K562 (cell line): Measurements from ENCODE around the gene KAZN. TPM values are rescaled to one million over a fixed set of nuclear protein-coding genes. Genes with fewer than 3 reads are reported as not detected.
A peak's percentile ranks its signal among the peaks of the same experiment; 100 is the strongest.

Experiments used
- BRD9 ChIP-seq: fragments of 450-650 bp; IDR thresholded peaks from 2 replicates; pipeline ENCODE4 v1.6.1; 2018; ENCODE audit warnings: low read depth; ENCODE audit not compliant: partially characterized antibody
- CC2D1A ChIP-seq: fragments of 450-650 bp; IDR thresholded peaks from 2 replicates; pipeline ENCODE4 v1.6.1; 2017; ENCODE audit warnings: mild to moderate bottlenecking
- CCNT2 ChIP-seq: IDR thresholded peaks from 2 replicates; pipeline ENCODE4 v1.6.1; 2011; ENCODE audit warnings: borderline replicate concordance, low read depth, mild to moderate bottlenecking, moderate library complexity, mixed read lengths, low read length; ENCODE audit not compliant: insufficient read length; ENCODE audit errors: extremely low read depth
- CTBP1 ChIP-seq: fragments of 450-650 bp; IDR thresholded peaks from 2 replicates; pipeline ENCODE4 v1.6.1; 2016; ENCODE audit warnings: borderline replicate concordance
- CTCFL ChIP-seq: IDR thresholded peaks from 2 replicates; pipeline ENCODE4 v1.6.1; 2011; ENCODE audit warnings: borderline replicate concordance, low read depth, mild to moderate bottlenecking, moderate library complexity, low read length; ENCODE audit not compliant: insufficient read depth, poor library complexity, severe bottlenecking
- CUX1 ChIP-seq: fragments of 200-800 bp; sonication (Bioruptor generic); IDR thresholded peaks from 2 replicates; pipeline ENCODE4 v1.6.1; 2016; ENCODE audit warnings: missing genetic modification characterization, missing compliant biosample characterization
- HNRNPH1 ChIP-seq: fragments of 200-400 bp; formaldehyde crosslinking; optimal IDR thresholded peaks from 2 replicates; pipeline ENCODE3; 2017; ENCODE audit warnings: low read depth, mild to moderate bottlenecking, low read length, moderate library complexity
- ILF3 ChIP-seq: fragments of 450-650 bp; IDR thresholded peaks from 2 replicates; pipeline ENCODE4 v1.6.1; 2018; ENCODE audit warnings: antibody characterized with exemption, mild to moderate bottlenecking, moderate library complexity, borderline replicate concordance
- JUND ChIP-seq, 2 experiments: IDR thresholded peaks; 2 replicates in 1 of 2; 3 replicates in 1 of 2; pipeline ENCODE4 v1.6.1; 2011; ENCODE audit warnings: borderline replicate concordance in 2 of 2, low read depth in 2 of 2, low read length in 2 of 2, improper control_type of control experiment in 1 of 2, missing biosample characterization in 1 of 2, missing genetic modification characterization in 1 of 2, missing genetic modification reagents in 1 of 2
- NBN ChIP-seq: fragments of 450-650 bp; IDR thresholded peaks from 2 replicates; pipeline ENCODE4 v1.6.1; 2016; ENCODE audit warnings: low read depth, mild to moderate bottlenecking
- NR3C1 ChIP-seq: sonication (generic); formaldehyde crosslinking; IDR thresholded peaks from 2 replicates; pipeline ENCODE4 v1.8.1; 2022; ENCODE audit warnings: missing genetic modification reagents
- OTX1 ChIP-seq: fragments of 450-650 bp; formaldehyde crosslinking; IDR thresholded peaks from 2 replicates; pipeline ENCODE4 v1.4.0; 2022; ENCODE audit warnings: mild to moderate bottlenecking
- POLR3G ChIP-seq: IDR thresholded peaks from 2 replicates; pipeline ENCODE4 v1.6.1; 2011; ENCODE audit not compliant: insufficient read length, insufficient replicate concordance; ENCODE audit errors: extremely low read depth
- RB1 ChIP-seq: fragments of 450-650 bp; IDR thresholded peaks from 2 replicates; pipeline ENCODE4 v1.6.1; 2017; ENCODE audit warnings: low read depth, mild to moderate bottlenecking
- SIX5 ChIP-seq, 2 experiments: IDR thresholded peaks; 2 replicates each; pipeline ENCODE4 v1.6.1; 2011; ENCODE audit warnings: low read length in 2 of 2, borderline replicate concordance in 1 of 2, low read depth in 1 of 2, mild to moderate bottlenecking in 1 of 2, moderate library complexity in 1 of 2; ENCODE audit not compliant: insufficient read depth in 1 of 2
- SMARCA5 ChIP-seq: fragments of 450-650 bp; IDR thresholded peaks from 2 replicates; pipeline ENCODE4 v1.6.1; 2016
- U2AF2 ChIP-seq: fragments of 200-400 bp; formaldehyde crosslinking; optimal IDR thresholded peaks from 2 replicates; pipeline ENCODE3; 2017; ENCODE audit warnings: low read depth, mild to moderate bottlenecking, low read length
- ZNF23 ChIP-seq: fragments of 250-450 bp; sonication (Bioruptor Pico); IDR thresholded peaks from 2 replicates; pipeline ENCODE4 v1.4.0; 2020; ENCODE audit warnings: mild to moderate bottlenecking
- ZNF347 ChIP-seq: fragments of 450-650 bp; formaldehyde crosslinking; IDR thresholded peaks from 2 replicates; pipeline ENCODE4 v1.4.0; 2020; ENCODE audit warnings: low read depth, mild to moderate bottlenecking, moderate library complexity
- polyA plus RNA-seq, 8 experiments: library from polyadenylated mRNA; depleted of rRNA in 4 of 8; stranded (reverse) in 5 of 8; unstranded in 3 of 8; fragments of >200 nt; fragmentation: Nextera tagmentation in 2 of 8; fragmentation: Illumina TruSeq in 1 of 8; extraction: Ambion mirVana in 2 of 8; extraction: Trizol in 1 of 8; gene quantifications; 2 replicates each; pipeline versions ENCODE4 v1.2.1 to v1.2.3, GENCODE V29; 2011 to 2014; ENCODE audit warnings: inconsistent platforms in 1 of 8, missing spikeins in 1 of 8
- total RNA-seq, 7 experiments: library from RNA; depleted of rRNA in 6 of 7; stranded (reverse); fragments of >200 nt in 6 of 7; fragmentation: Illumina TruSeq in 2 of 7; extraction: Trizol in 2 of 7; gene quantifications; 2 replicates each; pipeline versions ENCODE4 v1.2.1 to v1.2.3, GENCODE V29; 2011 to 2021; ENCODE audit warnings: low replicate concordance in 1 of 7
- TF ChIP-seq, protein P1 (sequence below): fragments of 450-650 bp; formaldehyde crosslinking; IDR thresholded peaks from 2 replicates; pipeline ENCODE4 v1.4.0; 2020; ENCODE audit warnings: mild to moderate bottlenecking, mixed read lengths

KAZN gene
- total and polyA plus RNA-seq, 9 of the 15 experiments (the other 6 are each of a cell fraction or from before 2014, with no cell fraction given) = 2.1 to 21.6 (median 5.4) TPM

GRCh38 chr1:15027515-15027986, 429.1 kb downstream of the KAZN start (continued):
- TF ChIP-seq ZNF347 (CRISPR knock-in tag) (no peak), BRD9 (no peak), CC2D1A (peak; percentile 77; the same call in 1 of the 2 replicates), POLR3G (no peak), CTBP1 (0 out of 2 replicates have a peak, but pooled peaks have one; percentile 32), CUX1 (CRISPR knock-in tag) (no peak), OTX1 (CRISPR knock-in tag) (no peak), SIX5 (IDR thresholded peaks at IDR 0.05; ENCODE audit: borderline replicate concordance in 1 of 2, insufficient read depth in 1 of 2, low read depth in 1 of 2, low read length in 2 of 2) (no peak), CCNT2 (no peak), NBN (no peak), ILF3 (no peak), JUND (IDR thresholded peaks at IDR 0.05; ENCODE audit: borderline replicate concordance, low read depth, low read length) (0 out of 2 replicates have a peak, but pooled peaks have one; percentile 33), JUND (tag; IDR thresholded peaks at IDR 0.05; ENCODE audit: borderline replicate concordance, low read depth, low read length) (peak; percentile 33; the same call in 1 of the 3 replicates), ZNF23 (no peak), RB1 (no peak; the same call in 1 of the 2 replicates), NR3C1 (CRISPR knock-in tag) (no peak), HNRNPH1 (no peak), U2AF2 (no peak), CTCFL (peak; percentile 39), SMARCA5 (no peak)
- TF ChIP-seq, protein P1, sequence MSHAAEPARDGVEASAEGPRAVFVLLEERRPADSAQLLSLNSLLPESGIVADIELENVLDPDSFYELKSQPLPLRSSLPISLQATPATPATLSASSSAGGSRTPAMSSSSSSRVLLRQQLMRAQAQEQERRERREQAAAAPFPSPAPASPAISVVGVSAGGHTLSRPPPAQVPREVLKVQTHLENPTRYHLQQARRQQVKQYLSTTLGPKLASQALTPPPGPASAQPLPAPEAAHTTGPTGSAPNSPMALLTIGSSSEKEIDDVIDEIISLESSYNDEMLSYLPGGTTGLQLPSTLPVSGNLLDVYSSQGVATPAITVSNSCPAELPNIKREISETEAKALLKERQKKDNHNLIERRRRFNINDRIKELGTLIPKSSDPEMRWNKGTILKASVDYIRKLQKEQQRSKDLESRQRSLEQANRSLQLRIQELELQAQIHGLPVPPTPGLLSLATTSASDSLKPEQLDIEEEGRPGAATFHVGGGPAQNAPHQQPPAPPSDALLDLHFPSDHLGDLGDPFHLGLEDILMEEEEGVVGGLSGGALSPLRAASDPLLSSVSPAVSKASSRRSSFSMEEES (CRISPR knock-in tag) = no peak
